Neural progenitor cell (in vitro differentiated cells): ENCODE results near the gene CDK17.

ENCODE experiments used
- CTCF ChIP-seq: fragments of 200-600 bp; sonication (generic); IDR thresholded peaks from 2 replicates; pipeline ENCODE4 v1.5.1; 2017; ENCODE audit warnings: antibody characterized with exemption, mild to moderate bottlenecking
- EZH2 ChIP-seq: fragments of 200-600 bp; sonication (generic); IDR thresholded peaks from 2 replicates; pipeline ENCODE4 v1.6.1; 2017; ENCODE audit warnings: antibody characterized with exemption, mild to moderate bottlenecking, moderate library complexity
- EZH2phosphoT487 ChIP-seq: fragments of 200-600 bp; sonication (generic); IDR thresholded peaks from 2 replicates; pipeline ENCODE4 v1.6.1; 2017; ENCODE audit warnings: antibody characterized with exemption

GRCh38 chr12:96427269-96427729, 27.1 kb upstream of the CDK17 start:
- TF ChIP-seq CTCF: no peak
- TF ChIP-seq EZH2phosphoT487: no peak
- TF ChIP-seq EZH2: no peak
